ENCODE results near the gene UGDH.

DNA sequence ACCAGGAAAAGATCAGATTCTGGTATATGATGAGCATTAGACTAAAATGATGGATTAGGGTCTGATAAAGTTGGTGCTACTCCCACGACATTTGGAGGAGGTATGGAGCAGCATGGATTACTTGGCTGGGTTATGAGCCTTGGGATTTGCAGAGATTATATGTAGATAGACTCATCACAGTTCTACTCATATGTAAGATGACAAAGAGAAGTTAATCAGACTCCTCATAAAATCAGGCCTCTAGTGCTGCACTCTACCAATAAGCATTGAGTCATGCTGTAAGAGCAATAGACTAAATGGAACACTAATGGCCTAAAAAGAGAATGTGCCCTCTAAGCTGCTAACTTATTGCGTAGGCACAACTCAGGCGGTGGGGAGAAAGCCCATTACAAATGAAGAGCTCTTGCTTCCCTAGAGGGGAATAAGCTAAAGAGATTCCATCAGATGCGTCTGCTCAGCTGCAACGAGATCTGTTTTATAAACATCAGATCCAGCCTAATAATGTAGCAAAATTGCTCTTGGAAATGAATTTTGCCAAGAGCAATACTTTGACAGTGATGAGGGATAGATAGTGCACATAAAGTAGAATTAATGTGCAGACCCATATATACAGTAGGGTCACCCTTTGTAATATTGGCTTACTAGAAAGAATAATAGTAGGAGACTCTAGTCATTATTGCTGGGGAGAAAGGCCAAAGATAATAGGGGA lies 50.9 kb downstream of the UGDH start:
- TF ChIP-seq, protein P1, sequence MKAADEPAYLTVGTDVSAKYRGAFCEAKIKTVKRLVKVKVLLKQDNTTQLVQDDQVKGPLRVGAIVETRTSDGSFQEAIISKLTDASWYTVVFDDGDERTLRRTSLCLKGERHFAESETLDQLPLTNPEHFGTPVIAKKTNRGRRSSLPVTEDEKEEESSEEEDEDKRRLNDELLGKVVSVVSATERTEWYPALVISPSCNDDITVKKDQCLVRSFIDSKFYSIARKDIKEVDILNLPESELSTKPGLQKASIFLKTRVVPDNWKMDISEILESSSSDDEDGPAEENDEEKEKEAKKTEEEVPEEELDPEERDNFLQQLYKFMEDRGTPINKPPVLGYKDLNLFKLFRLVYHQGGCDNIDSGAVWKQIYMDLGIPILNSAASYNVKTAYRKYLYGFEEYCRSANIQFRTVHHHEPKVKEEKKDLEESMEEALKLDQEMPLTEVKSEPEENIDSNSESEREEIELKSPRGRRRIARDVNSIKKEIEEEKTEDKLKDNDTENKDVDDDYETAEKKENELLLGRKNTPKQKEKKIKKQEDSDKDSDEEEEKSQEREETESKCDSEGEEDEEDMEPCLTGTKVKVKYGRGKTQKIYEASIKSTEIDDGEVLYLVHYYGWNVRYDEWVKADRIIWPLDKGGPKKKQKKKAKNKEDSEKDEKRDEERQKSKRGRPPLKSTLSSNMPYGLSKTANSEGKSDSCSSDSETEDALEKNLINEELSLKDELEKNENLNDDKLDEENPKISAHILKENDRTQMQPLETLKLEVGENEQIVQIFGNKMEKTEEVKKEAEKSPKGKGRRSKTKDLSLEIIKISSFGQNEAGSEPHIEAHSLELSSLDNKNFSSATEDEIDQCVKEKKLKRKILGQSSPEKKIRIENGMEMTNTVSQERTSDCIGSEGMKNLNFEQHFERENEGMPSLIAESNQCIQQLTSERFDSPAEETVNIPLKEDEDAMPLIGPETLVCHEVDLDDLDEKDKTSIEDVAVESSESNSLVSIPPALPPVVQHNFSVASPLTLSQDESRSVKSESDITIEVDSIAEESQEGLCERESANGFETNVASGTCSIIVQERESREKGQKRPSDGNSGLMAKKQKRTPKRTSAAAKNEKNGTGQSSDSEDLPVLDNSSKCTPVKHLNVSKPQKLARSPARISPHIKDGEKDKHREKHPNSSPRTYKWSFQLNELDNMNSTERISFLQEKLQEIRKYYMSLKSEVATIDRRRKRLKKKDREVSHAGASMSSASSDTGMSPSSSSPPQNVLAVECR (CRISPR knock-in tag; IDR thresholded peaks at IDR 0.05; ENCODE audit: borderline replicate concordance) = no peak
- TF ChIP-seq, protein P2, sequence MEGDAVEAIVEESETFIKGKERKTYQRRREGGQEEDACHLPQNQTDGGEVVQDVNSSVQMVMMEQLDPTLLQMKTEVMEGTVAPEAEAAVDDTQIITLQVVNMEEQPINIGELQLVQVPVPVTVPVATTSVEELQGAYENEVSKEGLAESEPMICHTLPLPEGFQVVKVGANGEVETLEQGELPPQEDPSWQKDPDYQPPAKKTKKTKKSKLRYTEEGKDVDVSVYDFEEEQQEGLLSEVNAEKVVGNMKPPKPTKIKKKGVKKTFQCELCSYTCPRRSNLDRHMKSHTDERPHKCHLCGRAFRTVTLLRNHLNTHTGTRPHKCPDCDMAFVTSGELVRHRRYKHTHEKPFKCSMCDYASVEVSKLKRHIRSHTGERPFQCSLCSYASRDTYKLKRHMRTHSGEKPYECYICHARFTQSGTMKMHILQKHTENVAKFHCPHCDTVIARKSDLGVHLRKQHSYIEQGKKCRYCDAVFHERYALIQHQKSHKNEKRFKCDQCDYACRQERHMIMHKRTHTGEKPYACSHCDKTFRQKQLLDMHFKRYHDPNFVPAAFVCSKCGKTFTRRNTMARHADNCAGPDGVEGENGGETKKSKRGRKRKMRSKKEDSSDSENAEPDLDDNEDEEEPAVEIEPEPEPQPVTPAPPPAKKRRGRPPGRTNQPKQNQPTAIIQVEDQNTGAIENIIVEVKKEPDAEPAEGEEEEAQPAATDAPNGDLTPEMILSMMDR (CRISPR knock-in tag; IDR thresholded peaks at IDR 0.05) = no peak
- TF ChIP-seq EP300 (IDR thresholded peaks at IDR 0.05; ENCODE audit: low read depth in 2 of 2, low read length in 2 of 2) = no peak
- no peak for TF ChIP-seq EP300 (CRISPR knock-in tag; IDR thresholded peaks at IDR 0.05; ENCODE audit: borderline replicate concordance)
- no peak for TF ChIP-seq NFIC (IDR thresholded peaks at IDR 0.05; ENCODE audit: low read length)
- TF ChIP-seq, protein P3, sequence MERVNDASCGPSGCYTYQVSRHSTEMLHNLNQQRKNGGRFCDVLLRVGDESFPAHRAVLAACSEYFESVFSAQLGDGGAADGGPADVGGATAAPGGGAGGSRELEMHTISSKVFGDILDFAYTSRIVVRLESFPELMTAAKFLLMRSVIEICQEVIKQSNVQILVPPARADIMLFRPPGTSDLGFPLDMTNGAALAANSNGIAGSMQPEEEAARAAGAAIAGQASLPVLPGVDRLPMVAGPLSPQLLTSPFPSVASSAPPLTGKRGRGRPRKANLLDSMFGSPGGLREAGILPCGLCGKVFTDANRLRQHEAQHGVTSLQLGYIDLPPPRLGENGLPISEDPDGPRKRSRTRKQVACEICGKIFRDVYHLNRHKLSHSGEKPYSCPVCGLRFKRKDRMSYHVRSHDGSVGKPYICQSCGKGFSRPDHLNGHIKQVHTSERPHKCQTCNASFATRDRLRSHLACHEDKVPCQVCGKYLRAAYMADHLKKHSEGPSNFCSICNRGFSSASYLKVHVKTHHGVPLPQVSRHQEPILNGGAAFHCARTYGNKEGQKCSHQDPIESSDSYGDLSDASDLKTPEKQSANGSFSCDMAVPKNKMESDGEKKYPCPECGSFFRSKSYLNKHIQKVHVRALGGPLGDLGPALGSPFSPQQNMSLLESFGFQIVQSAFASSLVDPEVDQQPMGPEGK (CRISPR knock-in tag; IDR thresholded peaks at IDR 0.05) = no peak
- no peak for TF ChIP-seq FOSL2 (CRISPR knock-in tag; IDR thresholded peaks at IDR 0.05)
- no peak for TF ChIP-seq HCFC1 (IDR thresholded peaks at IDR 0.05; ENCODE audit: low read depth, low read length)
- TF ChIP-seq PHF5A (CRISPR knock-in tag; IDR thresholded peaks at IDR 0.05; ENCODE audit: low read depth, unreplicated experiment) = no peak
- TF ChIP-seq RBM39 (IDR thresholded peaks at IDR 0.05; ENCODE audit: low read depth, low read length, poor library complexity, severe bottlenecking) = no peak
- TF ChIP-seq EHMT2 (IDR thresholded peaks at IDR 0.05; ENCODE audit: borderline replicate concordance, low read depth, low read length) = no peak
- no peak for TF ChIP-seq SIX1 (CRISPR knock-in tag; IDR thresholded peaks at IDR 0.05; ENCODE audit: borderline replicate concordance)
